GM12874 (cell line): ENCODE data around the gene CYP1A2.
A peak's percentile ranks its signal among the peaks of the same experiment; 100 is the strongest.

Experiments
- TF ChIP-seq, protein P1 (sequence below): IDR thresholded peaks from 2 replicates; pipeline ENCODE4 v1.5.1; 2011; ENCODE audit warnings: low read depth, mild to moderate bottlenecking, control low read depth, low read length, moderate library complexity; ENCODE audit not compliant: insufficient read depth

CYP1A2 gene

GRCh38 chr15:74786551-74787165, 38.0 kb downstream of the CYP1A2 start:
- TF ChIP-seq, protein P1, sequence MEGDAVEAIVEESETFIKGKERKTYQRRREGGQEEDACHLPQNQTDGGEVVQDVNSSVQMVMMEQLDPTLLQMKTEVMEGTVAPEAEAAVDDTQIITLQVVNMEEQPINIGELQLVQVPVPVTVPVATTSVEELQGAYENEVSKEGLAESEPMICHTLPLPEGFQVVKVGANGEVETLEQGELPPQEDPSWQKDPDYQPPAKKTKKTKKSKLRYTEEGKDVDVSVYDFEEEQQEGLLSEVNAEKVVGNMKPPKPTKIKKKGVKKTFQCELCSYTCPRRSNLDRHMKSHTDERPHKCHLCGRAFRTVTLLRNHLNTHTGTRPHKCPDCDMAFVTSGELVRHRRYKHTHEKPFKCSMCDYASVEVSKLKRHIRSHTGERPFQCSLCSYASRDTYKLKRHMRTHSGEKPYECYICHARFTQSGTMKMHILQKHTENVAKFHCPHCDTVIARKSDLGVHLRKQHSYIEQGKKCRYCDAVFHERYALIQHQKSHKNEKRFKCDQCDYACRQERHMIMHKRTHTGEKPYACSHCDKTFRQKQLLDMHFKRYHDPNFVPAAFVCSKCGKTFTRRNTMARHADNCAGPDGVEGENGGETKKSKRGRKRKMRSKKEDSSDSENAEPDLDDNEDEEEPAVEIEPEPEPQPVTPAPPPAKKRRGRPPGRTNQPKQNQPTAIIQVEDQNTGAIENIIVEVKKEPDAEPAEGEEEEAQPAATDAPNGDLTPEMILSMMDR, result no peak

DNA sequence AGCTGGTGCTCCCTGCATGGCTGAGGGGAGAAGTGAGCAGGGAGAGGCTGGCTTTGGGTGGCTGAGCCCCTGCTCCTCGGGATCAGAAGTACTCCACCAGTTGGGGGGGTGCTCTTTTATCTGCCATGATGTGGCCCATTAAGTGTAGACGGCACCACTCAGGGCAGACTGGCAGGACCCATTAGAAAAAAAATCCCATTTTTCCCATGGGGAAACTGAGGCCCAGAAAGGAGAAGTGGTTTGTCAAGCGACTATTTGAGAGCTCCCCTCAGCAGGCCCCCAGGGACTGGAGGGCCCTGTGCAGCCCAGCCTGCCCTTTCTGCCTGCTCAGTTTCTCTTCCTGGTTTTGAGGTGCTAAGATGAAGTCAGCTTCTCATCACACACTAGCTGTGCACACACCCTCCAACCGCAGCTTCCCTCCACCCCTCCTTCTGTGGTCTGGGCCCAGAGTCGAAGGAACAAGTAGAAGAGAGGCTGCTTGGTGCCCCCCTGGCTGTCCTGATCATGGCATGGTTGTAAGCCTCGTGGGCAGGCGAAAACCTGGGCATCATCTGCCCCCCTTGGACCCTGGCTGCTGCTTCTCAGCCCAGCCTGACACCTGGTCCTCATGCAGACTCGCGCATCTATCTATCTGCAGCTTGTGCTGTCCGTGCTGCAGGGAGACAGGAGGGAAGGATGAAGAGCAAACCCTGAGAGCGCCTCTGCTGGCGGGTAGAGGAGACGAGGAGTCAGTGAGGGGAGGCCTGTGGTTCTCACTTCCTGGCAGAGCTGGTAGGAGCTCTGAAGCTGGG, 38.8 kb downstream of the CYP1A2 start:
- TF ChIP-seq, protein P1, result peak; percentile 83

DNA sequence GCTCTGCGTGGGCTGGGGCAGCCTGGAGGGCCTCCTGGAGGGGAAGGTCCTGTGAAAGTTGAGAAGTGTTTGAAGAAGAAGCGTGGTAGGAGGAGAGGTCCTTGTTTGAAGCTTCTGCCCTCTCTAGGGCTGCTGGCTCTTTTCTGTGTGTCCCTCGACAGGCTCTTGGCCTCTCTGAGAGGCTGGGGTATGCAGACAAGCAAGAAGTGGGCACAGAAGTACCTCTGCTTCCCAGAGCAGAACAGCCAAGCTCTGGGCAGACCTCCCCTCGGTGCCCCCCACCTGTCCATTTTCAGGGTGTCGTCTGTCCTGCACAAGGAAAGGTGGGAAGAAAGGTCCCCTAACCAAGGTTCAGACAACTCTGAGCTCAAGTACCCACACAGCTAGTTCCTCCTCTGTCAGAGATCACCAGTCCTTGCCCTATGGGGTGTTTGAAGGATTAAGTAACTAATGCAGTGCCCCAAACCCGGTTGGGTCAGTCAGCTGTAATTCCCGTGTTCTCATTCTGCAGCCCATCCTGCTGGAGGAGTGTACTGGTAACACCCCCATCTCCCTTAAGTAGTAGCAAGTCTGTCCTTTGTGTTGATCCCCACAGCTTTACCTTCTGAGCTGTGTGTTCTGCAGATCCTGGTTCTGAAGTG, 39.5 kb downstream of the CYP1A2 start:
- TF ChIP-seq, protein P1, result no peak

DNA sequence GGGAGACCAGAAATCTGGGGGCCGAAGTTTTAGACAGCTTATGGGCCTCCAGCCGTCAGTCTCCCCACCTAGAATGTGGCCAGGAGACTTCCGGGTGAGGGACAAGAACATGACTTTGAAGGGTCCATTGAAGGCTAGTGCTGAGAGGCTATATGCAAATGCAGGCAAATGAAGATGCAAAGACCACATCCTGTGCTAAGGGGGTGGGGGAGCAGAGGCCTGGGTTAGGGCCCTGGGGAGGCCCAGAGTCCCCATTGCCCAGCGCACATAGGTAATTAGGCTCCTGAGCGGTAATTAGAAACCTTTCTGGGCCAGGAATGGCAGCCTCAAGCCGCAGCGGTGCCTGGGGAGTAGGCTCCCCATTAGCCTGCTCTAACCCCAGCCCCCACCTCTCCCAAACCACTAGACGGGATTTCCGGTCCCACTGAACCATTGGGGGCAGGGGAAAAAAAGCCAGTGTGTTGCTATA, 40.1 kb downstream of the CYP1A2 start:
- TF ChIP-seq, protein P1, result no peak

GRCh38 chr15:74789171-74789631, 40.6 kb downstream of the CYP1A2 start:
- TF ChIP-seq, protein P1, result no peak

DNA sequence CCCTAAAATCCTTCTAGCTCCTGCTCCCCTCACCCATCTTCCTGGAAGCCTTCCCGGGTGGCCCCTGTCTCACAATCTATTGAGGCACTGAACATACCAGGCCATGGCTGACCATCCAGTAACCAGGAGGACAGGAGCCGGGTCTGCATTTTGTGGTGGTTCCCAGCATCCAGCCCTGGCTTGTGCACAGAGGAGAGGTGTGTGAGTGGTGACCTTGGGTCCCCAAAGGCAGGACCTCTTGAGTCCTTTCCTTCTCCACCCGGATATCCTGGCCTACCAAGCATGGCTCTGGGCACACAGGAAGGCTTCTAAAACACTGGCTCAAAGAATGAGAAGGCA, 41.1 kb downstream of the CYP1A2 start:
- TF ChIP-seq, protein P1, result no peak
